Measurements from ENCODE around the gene TMEM201. TPM values are rescaled to one million over a fixed set of nuclear protein-coding genes. Genes with fewer than 3 reads are reported as not detected.

The TMEM201 gene
- total RNA-seq, 2 experiments from 2014 or later, result 14.6 to 15.1 TPM

- Mint-ChIP-seq H3K4me3 (no peak overlapping the region), H3K9me3 (ENCODE audit: low read depth) (no peaks in the 10 kb centered on the region), H3K4me1 (peaks cover 23% of the 10 kb centered on the region), H3K27me3 (no peaks in the 10 kb centered on the region), H3K27ac (no peak overlapping the region), H3K36me3 (ENCODE audit: low read depth) (peaks cover 14% of the 10 kb centered on the region)
- intact Hi-C loops (cut with DNase I, micrococcal nuclease), result no loop called here
- ChIA-PET POLR2A (no interaction called here), CTCF (interaction anchor here (1.0 to 1.7 kb wide), 3 partner anchors 22 to 102 kb away, joined by 3 to 4 read pairs (median 4); no protein-coding TSS in a partner anchor)
- DNase-seq (peak; percentile 77), ATAC-seq (peak; percentile 43)
Measured at GRCh38 chr1:9593492-9594465, 5.1 kb downstream of the TMEM201 start.

- Mint-ChIP-seq H3K27ac (no peak overlapping the region), H3K36me3 (ENCODE audit: low read depth) (peaks cover 13% of the 10 kb centered on the region)
Measured at GRCh38 chr1:9594471-9595155, 5.9 kb downstream of the TMEM201 start.

GRCh38 chr1:9595156-9595967 is 6.7 kb downstream of the TMEM201 start:
- DNase-seq (no peak), ATAC-seq (no peak)
- Mint-ChIP-seq H3K27me3 (no peaks in the 10 kb centered on the region), H3K4me3 (no peak overlapping the region), H3K4me1 (peaks cover 19% of the 10 kb centered on the region), H3K27ac (no peak overlapping the region), H3K9me3 (ENCODE audit: low read depth) (no peaks in the 10 kb centered on the region), H3K36me3 (ENCODE audit: low read depth) (peaks cover 10% of the 10 kb centered on the region)
- intact Hi-C loops (cut with DNase I, micrococcal nuclease), result no loop called here
- ChIA-PET CTCF (interaction anchor here (0.6 kb wide), 2 partner anchors 20 to 21 kb away, joined by 3 read pairs; no protein-coding TSS in a partner anchor), POLR2A (no interaction called here)

More at GRCh38 chr1:9594471-9595155, 5.9 kb downstream of the TMEM201 start:
- Mint-ChIP-seq H3K27me3 (no peaks in the 10 kb centered on the region), H3K9me3 (ENCODE audit: low read depth) (no peaks in the 10 kb centered on the region), H3K4me3 (no peak overlapping the region), H3K4me1 (peaks cover 22% of the 10 kb centered on the region)
- ChIA-PET POLR2A (no interaction called here), CTCF (interaction anchor here (0.6 kb wide), 1 partner anchor 20 kb away, joined by 3 read pairs; no protein-coding TSS in a partner anchor)
- DNase-seq (no peak), ATAC-seq (no peak)
- intact Hi-C loops (cut with DNase I, micrococcal nuclease), result no loop called here

GRCh38 chr1:9595968-9596340 is 7.2 kb downstream of the TMEM201 start:
- Mint-ChIP-seq H3K4me3 (no peak overlapping the region), H3K9me3 (ENCODE audit: low read depth) (no peaks in the 10 kb centered on the region), H3K27ac (no peak overlapping the region), H3K4me1 (peaks cover 13% of the 10 kb centered on the region), H3K27me3 (no peaks in the 10 kb centered on the region), H3K36me3 (ENCODE audit: low read depth) (peaks cover 8% of the 10 kb centered on the region)
- ChIA-PET POLR2A (no interaction called here), CTCF (no interaction called here)
- no peak for DNase-seq
- intact Hi-C loops (cut with DNase I, micrococcal nuclease), result no loop called here
- no peak for ATAC-seq

- no peak for DNase-seq
Measured at GRCh38 chr1:9596415-9597123, 7.9 kb downstream of the TMEM201 start.

GRCh38 chr1:9597361-9598315 is 8.9 kb downstream of the TMEM201 start:
- no peak overlapping the region for H3K27ac Mint-ChIP-seq
- CTCF ChIA-PET, result interaction anchor here (0.8 kb wide), 1 partner anchor 277 kb away, joined by 3 read pairs; no protein-coding TSS in a partner anchor

More at GRCh38 chr1:9596415-9597123, 7.9 kb downstream of the TMEM201 start:
- peaks cover 8% of the 10 kb centered on the region for H3K36me3 Mint-ChIP-seq (ENCODE audit: low read depth)
- ChIA-PET CTCF (no interaction called here), POLR2A (no interaction called here)
- H3K27ac Mint-ChIP-seq, result no peak overlapping the region
- no peak for ATAC-seq
- H3K4me3 Mint-ChIP-seq, result no peak overlapping the region
- no peaks in the 10 kb centered on the region for H3K27me3 Mint-ChIP-seq
- no peaks in the 10 kb centered on the region for H3K9me3 Mint-ChIP-seq (ENCODE audit: low read depth)
- intact Hi-C loops (cut with DNase I, micrococcal nuclease), result no loop called here
- H3K4me1 Mint-ChIP-seq, result peaks cover 13% of the 10 kb centered on the region

GRCh38 chr1:9598316-9598700 is 9.6 kb downstream of the TMEM201 start:
- Mint-ChIP-seq H3K36me3 (ENCODE audit: low read depth) (peaks cover 8% of the 10 kb centered on the region), H3K9me3 (ENCODE audit: low read depth) (no peaks in the 10 kb centered on the region), H3K4me1 (peaks cover 4% of the 10 kb centered on the region), H3K27ac (no peak overlapping the region), H3K4me3 (no peak overlapping the region), H3K27me3 (no peaks in the 10 kb centered on the region)
- POLR2A ChIA-PET, result no interaction called here
- CTCF ChIA-PET, result interaction anchor here (0.8 to 1.2 kb wide), 2 partner anchors 15 to 276 kb away, joined by 3 read pairs; no protein-coding TSS in a partner anchor
- DNase-seq, result no peak
- no peak for ATAC-seq
- intact Hi-C loops (cut with DNase I, micrococcal nuclease), result no loop called here

More at GRCh38 chr1:9597361-9598315, 8.9 kb downstream of the TMEM201 start:
- DNase-seq (no peak), ATAC-seq (no peak)
- no peaks in the 10 kb centered on the region for H3K9me3 Mint-ChIP-seq (ENCODE audit: low read depth)
- H3K4me3 Mint-ChIP-seq, result no peak overlapping the region
- H3K27me3 Mint-ChIP-seq, result no peaks in the 10 kb centered on the region
- H3K4me1 Mint-ChIP-seq, result peaks cover 10% of the 10 kb centered on the region
- intact Hi-C loops (cut with DNase I, micrococcal nuclease), result no loop called here
- peaks cover 8% of the 10 kb centered on the region for H3K36me3 Mint-ChIP-seq (ENCODE audit: low read depth)
- POLR2A ChIA-PET, result no interaction called here

- DNase-seq (no peak), ATAC-seq (no peak)
- H3K4me3 Mint-ChIP-seq, result no peak overlapping the region
- ChIA-PET POLR2A (no interaction called here), CTCF (interaction anchor here (1.2 kb wide), 1 partner anchor 17 kb away, joined by 3 read pairs; no protein-coding TSS in a partner anchor)
- intact Hi-C loops (cut with DNase I, micrococcal nuclease), result no loop called here
- no peak overlapping the region for H3K27ac Mint-ChIP-seq
- H3K36me3 Mint-ChIP-seq (ENCODE audit: low read depth), result peaks cover 9% of the 10 kb centered on the region
- no peaks in the 10 kb centered on the region for H3K9me3 Mint-ChIP-seq (ENCODE audit: low read depth)
- no peaks in the 10 kb centered on the region for H3K4me1 Mint-ChIP-seq
- no peaks in the 10 kb centered on the region for H3K27me3 Mint-ChIP-seq
Measured at GRCh38 chr1:9599741-9600140, 11.0 kb downstream of the TMEM201 start.

GRCh38 chr1:9600861-9601834 is 12.4 kb downstream of the TMEM201 start:
- H3K36me3 Mint-ChIP-seq (ENCODE audit: low read depth), result peaks cover 10% of the 10 kb centered on the region
- intact Hi-C loops (cut with DNase I, micrococcal nuclease), result no loop called here
- no peaks in the 10 kb centered on the region for H3K9me3 Mint-ChIP-seq (ENCODE audit: low read depth)
- CTCF ChIA-PET, result no interaction called here
- ATAC-seq (no peak), DNase-seq (no peak)
- no peak overlapping the region for H3K27ac Mint-ChIP-seq
- H3K4me3 Mint-ChIP-seq, result no peak overlapping the region
- H3K27me3 Mint-ChIP-seq, result no peaks in the 10 kb centered on the region
- H3K4me1 Mint-ChIP-seq, result no peaks in the 10 kb centered on the region
- POLR2A ChIA-PET, result no interaction called here

All from activated CD4-positive, alpha-beta T cell treated with anti-CD3 and anti-CD28 coated beads for 36 hours (primary cell).